Measurements from ENCODE around the gene PKN3.

- TF ChIP-seq CTCF (IDR thresholded peaks at IDR 0.05) (no peak), POLR2A (IDR thresholded peaks at IDR 0.05) (no peak), POLR2AphosphoS5 (IDR thresholded peaks at IDR 0.05) (no peak)
Observed at GRCh38 chr9:128728298-128728697, 26.0 kb downstream of the PKN3 start.
